Measurements from ENCODE around the gene DSN1. TPM values are rescaled to one million over a fixed set of nuclear protein-coding genes. Genes with fewer than 3 reads are reported as not detected.
A peak's percentile ranks its signal among the peaks of the same experiment; 100 is the strongest.

The DSN1 gene
- total and polyA plus RNA-seq, 7 donors: 4.4 to 11.7 (median 6.4) TPM

- TF ChIP-seq POLR2A (IDR thresholded peaks at IDR 0.05) (no peak), EP300 (IDR thresholded peaks at IDR 0.05) (no peak), POLR2AphosphoS5 (IDR thresholded peaks at IDR 0.05) (no peak), CTCF (IDR thresholded peaks at IDR 0.05) (no peak)
- intact Hi-C loops (cut with DNase I): no loop called here
- no peak for DNase-seq
- 87 to 93% methylated on average over 6 of the region's 6 CpGs for WGBS, 2 donors
- Histone ChIP-seq H3K27ac (no peak overlapping the region), H3K27me3 (no peaks in the 10 kb centered on the region), H3K9me3 (no peaks in the 10 kb centered on the region), H3K4me3 (no peak overlapping the region), H3K36me3 (no peaks in the 10 kb centered on the region), H3K4me1 (no peaks in the 10 kb centered on the region)
Observed at GRCh38 chr20:36760647-36761046, 12.9 kb downstream of the DSN1 start.

GRCh38 chr20:36758276-36758675, 15.3 kb downstream of the DSN1 start:
- Histone ChIP-seq H3K27ac (peak overlapping the region in 1 of 4 donors; percentile 12), H3K9me3 (no peaks in the 10 kb centered on the region), H3K27me3 (no peaks in the 10 kb centered on the region), H3K36me3 (no peaks in the 10 kb centered on the region), H3K4me3 (no peak overlapping the region), H3K4me1 (peaks cover 0 to 17% (median 8%) of the 10 kb centered on the region in 4 donors)
- intact Hi-C loops (cut with DNase I): loop anchor here (5.0 kb wide), 2 partner anchors 36 to 151 kb away; partner anchors contain the start of gene RAB5IF
- no peak for DNase-seq
- 89 to 98% methylated on average over 1 of the region's 1 CpG for WGBS, 2 donors
- TF ChIP-seq CTCF (IDR thresholded peaks at IDR 0.05): no peak
- TF ChIP-seq POLR2AphosphoS5 (IDR thresholded peaks at IDR 0.05): no peak
- TF ChIP-seq EP300 (IDR thresholded peaks at IDR 0.05): no peak
- no peak for TF ChIP-seq POLR2A (IDR thresholded peaks at IDR 0.05)

GRCh38 chr20:36756496-36756895, 17.1 kb downstream of the DSN1 start:
- intact Hi-C loops (cut with DNase I): loop anchor here (5.0 kb wide), 2 partner anchors 34 to 149 kb away; partner anchors contain the start of gene RAB5IF
- DNase-seq: no peak
- peaks cover 0 to 7% (median 0%) of the 10 kb centered on the region in 4 donors for H3K36me3 ChIP-seq

GRCh38 chr20:36754656-36755222, 18.8 kb downstream of the DSN1 start:
- Histone ChIP-seq H3K27me3 (no peaks in the 10 kb centered on the region), H3K4me1 (peaks cover 0 to 35% (median 13%) of the 10 kb centered on the region in 4 donors), H3K36me3 (peaks cover 0 to 7% (median 0%) of the 10 kb centered on the region in 4 donors), H3K4me3 (no peak overlapping the region), H3K9me3 (no peaks in the 10 kb centered on the region), H3K27ac (peak overlapping the region; percentile 7 to 75 (median 64))
- WGBS, 2 donors: 8 to 31% methylated on average over 2 of the region's 2 CpGs
- DNase-seq: peak; percentile 84
- TF ChIP-seq POLR2AphosphoS5 (IDR thresholded peaks at IDR 0.05): peak in 2 of 4 donors; percentile 28 to 35
- TF ChIP-seq CTCF (IDR thresholded peaks at IDR 0.05): peak; percentile 69 to 82 (median 79)
- TF ChIP-seq EP300 (IDR thresholded peaks at IDR 0.05): no peak
- TF ChIP-seq POLR2A (IDR thresholded peaks at IDR 0.05): no peak
- intact Hi-C loops (cut with DNase I): loop anchor here (5.0 kb wide), 4 partner anchors 32 to 197 kb away; partner anchors contain the start of gene RAB5IF

More at GRCh38 chr20:36756496-36756895, 17.1 kb downstream of the DSN1 start:
- H3K4me3 ChIP-seq: no peak overlapping the region
- H3K27ac ChIP-seq: no peak overlapping the region
- H3K27me3 ChIP-seq: no peaks in the 10 kb centered on the region
- no peaks in the 10 kb centered on the region for H3K9me3 ChIP-seq
- TF ChIP-seq POLR2AphosphoS5 (IDR thresholded peaks at IDR 0.05) (no peak), CTCF (IDR thresholded peaks at IDR 0.05) (no peak), EP300 (IDR thresholded peaks at IDR 0.05) (no peak), POLR2A (IDR thresholded peaks at IDR 0.05) (no peak)
- peaks cover 0 to 35% (median 13%) of the 10 kb centered on the region in 4 donors for H3K4me1 ChIP-seq

Measured in sigmoid colon (tissue), 7 donors.